Small intestine (tissue), 7 donors: ENCODE results near the gene CLPTM1L. TPM values are rescaled to one million over a fixed set of nuclear protein-coding genes. Genes with fewer than 3 reads are reported as not detected.
A peak's percentile ranks its signal among the peaks of the same experiment; 100 is the strongest.

Source experiments
- DNase-seq, 2 donors: peaks; one replicate each; pipeline versions ENCODE4 v3.0.0 to v3.0.0-alpha.2; 2013
- FAIRE-seq: peaks from 2 replicates; lab custom pipeline; 2012; peaks lifted over from hg19 to GRCh38; lab: Jason Lieb, UNC
- H3K27ac ChIP-seq, 3 donors: one replicate each; pipeline ENCODE4 v1.5.1; 2013; ENCODE audit warnings: low read length in 2 of 3, mild to moderate bottlenecking in 2 of 3, control low read depth in 1 of 3, inconsistent platforms in 1 of 3, low read depth in 1 of 3, moderate library complexity in 1 of 3
- H3K27me3 ChIP-seq, 3 donors: one replicate each; pipeline ENCODE4 v1.6.1; 2013; ENCODE audit warnings: low read length in 3 of 3, inconsistent platforms in 1 of 3; ENCODE audit not compliant: control insufficient read depth in 3 of 3, insufficient read depth in 3 of 3
- H3K36me3 ChIP-seq, 3 donors: one replicate each; pipeline ENCODE4 v1.6.1; 2013; ENCODE audit warnings: low read length in 3 of 3, inconsistent platforms in 1 of 3, low read depth in 1 of 3, mild to moderate bottlenecking in 1 of 3, moderate library complexity in 1 of 3; ENCODE audit not compliant: control insufficient read depth in 3 of 3, insufficient read depth in 2 of 3
- H3K4me1 ChIP-seq, 3 donors: one replicate each; pipeline ENCODE4 v1.6.1; 2013; ENCODE audit warnings: low read length in 2 of 3, inconsistent platforms in 1 of 3, low read depth in 1 of 3, mild to moderate bottlenecking in 1 of 3, moderate library complexity in 1 of 3; ENCODE audit not compliant: control insufficient read depth in 3 of 3, insufficient read depth in 2 of 3
- H3K4me3 ChIP-seq, 3 donors: one replicate each; pipeline ENCODE4 v1.5.1; 2013; ENCODE audit warnings: low read length in 3 of 3, control low read depth in 1 of 3, inconsistent platforms in 1 of 3, low read depth in 1 of 3, mild to moderate bottlenecking in 1 of 3, moderate library complexity in 1 of 3
- H3K9me3 ChIP-seq, 2 donors: one replicate each; pipeline ENCODE4 v1.6.1; 2013; ENCODE audit warnings: low read depth in 1 of 2, low read length in 1 of 2; ENCODE audit not compliant: control insufficient read depth in 2 of 2, insufficient read depth in 1 of 2
- WGBS, 3 donors: extraction: QIAGEN DNeasy Blood & Tissue Kit; methylation state at CpG; one replicate each; pipeline ENCODE4 v1.1.7; 2013; 5-methylcytosine and 5-hydroxymethylcytosine counted together
- polyA plus RNA-seq, 4 donors: library from polyadenylated mRNA; stranded (reverse) in 3 of 4; unstranded in 1 of 4; fragments of 200-250 nt in 3 of 4; fragments of 120-200 nt in 1 of 4; gene quantifications; one replicate each; pipeline versions ENCODE4 v1.2.1 to v1.2.3, GENCODE V29; 2013
- donor health status: healthy with polysubstance abuse.
- donor health status: control.
- donor health status: control.
- donor health status: Bipolar disorder and iron deficiency.
- donor health status: healthy.

CLPTM1L gene
- polyA plus RNA-seq, 4 donors, result 45.8 to 99.7 (median 75.6) TPM

- H3K4me1 ChIP-seq, result peaks cover 2 to 20% (median 7%) of the 10 kb centered on the region in 3 donors
- DNase-seq (no peak), FAIRE-seq (no peak)
- H3K9me3 ChIP-seq, result no peaks in the 10 kb centered on the region
- no peak overlapping the region for H3K4me3 ChIP-seq
- H3K27ac ChIP-seq, result peak overlapping the region; percentile 58 to 90 (median 82)
- peaks cover 16 to 46% (median 26%) of the 10 kb centered on the region in 3 donors for H3K36me3 ChIP-seq
- 17 to 41% (median 23%) methylated on average over 17 of the region's 17 CpGs for WGBS, 3 donors
- no peaks in the 10 kb centered on the region for H3K27me3 ChIP-seq
These were observed 28.1 kb downstream of the CLPTM1L start for GRCh38 chr5:1316588-1317340.

- Histone ChIP-seq H3K9me3 (peaks cover 0 to 6% of the 10 kb centered on the region in 2 donors), H3K4me3 (peak overlapping the region in 2 of 3 donors; percentile 4 to 21), H3K4me1 (peaks cover 2 to 20% (median 7%) of the 10 kb centered on the region in 3 donors), H3K36me3 (peaks cover 16 to 37% (median 19%) of the 10 kb centered on the region in 3 donors), H3K27ac (peak overlapping the region; percentile 58 to 90 (median 82)), H3K27me3 (no peaks in the 10 kb centered on the region)
- DNase-seq, result peak; percentile 89 to 93
- no peak for FAIRE-seq
- whole genome bisulfite sequencing, 3 donors, result 5 to 16% (median 7%) methylated on average over 33 of the region's 33 CpGs
These were observed 29.0 kb downstream of the CLPTM1L start for GRCh38 chr5:1315709-1316587.

GRCh38 chr5:1315018-1315708, 29.7 kb downstream of the CLPTM1L start:
- 35 to 57% (median 38%) methylated on average over 13 of the region's 13 CpGs for WGBS, 3 donors
- Histone ChIP-seq H3K9me3 (peaks cover 0 to 12% of the 10 kb centered on the region in 2 donors), H3K36me3 (peaks cover 10 to 30% (median 12%) of the 10 kb centered on the region in 3 donors), H3K4me1 (peaks cover 2 to 20% (median 7%) of the 10 kb centered on the region in 3 donors), H3K4me3 (no peak overlapping the region), H3K27me3 (no peaks in the 10 kb centered on the region), H3K27ac (peak overlapping the region in 2 of 3 donors; percentile 82 to 90)
- no peak for FAIRE-seq
- DNase-seq, result no peak

GRCh38 chr5:1314564-1314982, 30.3 kb downstream of the CLPTM1L start:
- peaks cover 0 to 13% of the 10 kb centered on the region in 2 donors for H3K9me3 ChIP-seq
- DNase-seq (no peak), FAIRE-seq (no peak)
- H3K27ac ChIP-seq, result peak overlapping the region in 1 of 3 donors; percentile 90
- H3K27me3 ChIP-seq, result no peaks in the 10 kb centered on the region
- no peak overlapping the region for H3K4me3 ChIP-seq
- peaks cover 2 to 20% (median 7%) of the 10 kb centered on the region in 3 donors for H3K4me1 ChIP-seq
- peaks cover 8 to 24% (median 8%) of the 10 kb centered on the region in 3 donors for H3K36me3 ChIP-seq
- WGBS, 3 donors, result 93 to 95% (median 95%) methylated on average over 13 of the region's 13 CpGs

GRCh38 chr5:1312993-1313833, 31.7 kb downstream of the CLPTM1L start:
- H3K27me3 ChIP-seq, result no peaks in the 10 kb centered on the region
- FAIRE-seq (no peak), DNase-seq (peak in 1 of 2 donors; percentile 38)
- WGBS, 3 donors, result 62 to 81% (median 67%) methylated on average over 25 of the region's 25 CpGs
- H3K4me1 ChIP-seq, result peaks cover 2 to 20% (median 7%) of the 10 kb centered on the region in 3 donors
- peak overlapping the region in 1 of 3 donors; percentile 25 for H3K27ac ChIP-seq
- H3K36me3 ChIP-seq, result peaks cover 0 to 10% (median 2%) of the 10 kb centered on the region in 3 donors
- no peak overlapping the region for H3K4me3 ChIP-seq
- H3K9me3 ChIP-seq, result peaks cover 0 to 13% of the 10 kb centered on the region in 2 donors

GRCh38 chr5:1312206-1312605, 32.7 kb downstream of the CLPTM1L start:
- peaks cover 2 to 20% (median 7%) of the 10 kb centered on the region in 3 donors for H3K4me1 ChIP-seq
- no peaks in the 10 kb centered on the region for H3K27me3 ChIP-seq
- no peak overlapping the region for H3K4me3 ChIP-seq
- no peak overlapping the region for H3K27ac ChIP-seq
- FAIRE-seq (no peak), DNase-seq (no peak)
- 77 to 87% (median 81%) methylated on average over 7 of the region's 7 CpGs for whole genome bisulfite sequencing, 3 donors
- H3K9me3 ChIP-seq, result peaks cover 0 to 13% of the 10 kb centered on the region in 2 donors
- peaks cover 0 to 4% (median 0%) of the 10 kb centered on the region in 3 donors for H3K36me3 ChIP-seq

- no peak for FAIRE-seq
These were observed 33.4 kb downstream of the CLPTM1L start for GRCh38 chr5:1311439-1312055.

More at GRCh38 chr5:1311439-1312055, 33.4 kb downstream of the CLPTM1L start:
- Histone ChIP-seq H3K9me3 (peaks cover 0 to 13% of the 10 kb centered on the region in 2 donors), H3K27ac (no peak overlapping the region), H3K36me3 (no peaks in the 10 kb centered on the region), H3K4me3 (no peak overlapping the region), H3K4me1 (peaks cover 2 to 19% (median 6%) of the 10 kb centered on the region in 3 donors), H3K27me3 (no peaks in the 10 kb centered on the region)
- 85 to 95% (median 86%) methylated on average over 15 of the region's 15 CpGs for WGBS, 3 donors
- no peak for DNase-seq
